NCI-H510A treated with DMSO at 0.1 percent for 48 hours (cell line): ENCODE data around the gene PFKFB2.

Source experiments
- DNase-seq: peaks from one replicate; lab custom pipeline; 2025; lab: John Stamatoyannopoulos, UW

PFKFB2 gene

GRCh38 chr1:207021876-207022596 lies 31.0 kb upstream of the PFKFB2 start:
- DNase-seq = no peak

DNA sequence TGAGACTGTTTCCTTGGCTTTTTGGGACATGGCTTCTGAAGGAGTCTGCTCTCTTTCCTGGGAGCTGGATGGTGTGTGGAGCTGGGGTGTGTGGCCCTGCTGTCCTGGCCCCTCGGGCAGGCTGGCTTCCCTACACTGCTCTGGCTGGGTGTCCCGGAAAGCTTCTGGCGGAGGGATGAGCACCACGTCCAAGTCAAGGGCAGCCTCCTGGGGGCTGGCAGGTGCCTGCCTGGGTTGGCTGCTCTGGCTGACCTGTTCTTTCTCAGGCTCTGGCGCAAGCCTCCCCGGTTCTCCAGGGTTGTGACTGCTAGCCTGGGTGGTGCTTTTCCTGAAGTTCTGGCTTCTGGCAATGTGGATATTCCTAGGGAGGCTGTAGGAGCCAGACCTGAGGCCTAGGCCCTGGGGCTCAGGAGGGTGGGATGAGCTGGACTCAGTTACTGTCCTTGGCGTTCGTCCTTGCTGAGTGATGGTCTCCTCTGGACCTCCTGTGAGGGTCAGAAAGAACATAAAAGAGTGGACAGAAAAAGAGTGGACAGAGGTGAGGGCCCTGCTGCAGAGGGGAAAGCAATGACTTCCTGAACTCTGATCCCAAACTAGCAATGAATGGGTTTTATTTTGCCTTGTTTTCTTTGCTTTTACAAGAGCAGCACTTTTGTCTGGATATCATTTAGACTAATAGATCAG lies 29.9 kb upstream of the PFKFB2 start:
- no peak for DNase-seq

DNA sequence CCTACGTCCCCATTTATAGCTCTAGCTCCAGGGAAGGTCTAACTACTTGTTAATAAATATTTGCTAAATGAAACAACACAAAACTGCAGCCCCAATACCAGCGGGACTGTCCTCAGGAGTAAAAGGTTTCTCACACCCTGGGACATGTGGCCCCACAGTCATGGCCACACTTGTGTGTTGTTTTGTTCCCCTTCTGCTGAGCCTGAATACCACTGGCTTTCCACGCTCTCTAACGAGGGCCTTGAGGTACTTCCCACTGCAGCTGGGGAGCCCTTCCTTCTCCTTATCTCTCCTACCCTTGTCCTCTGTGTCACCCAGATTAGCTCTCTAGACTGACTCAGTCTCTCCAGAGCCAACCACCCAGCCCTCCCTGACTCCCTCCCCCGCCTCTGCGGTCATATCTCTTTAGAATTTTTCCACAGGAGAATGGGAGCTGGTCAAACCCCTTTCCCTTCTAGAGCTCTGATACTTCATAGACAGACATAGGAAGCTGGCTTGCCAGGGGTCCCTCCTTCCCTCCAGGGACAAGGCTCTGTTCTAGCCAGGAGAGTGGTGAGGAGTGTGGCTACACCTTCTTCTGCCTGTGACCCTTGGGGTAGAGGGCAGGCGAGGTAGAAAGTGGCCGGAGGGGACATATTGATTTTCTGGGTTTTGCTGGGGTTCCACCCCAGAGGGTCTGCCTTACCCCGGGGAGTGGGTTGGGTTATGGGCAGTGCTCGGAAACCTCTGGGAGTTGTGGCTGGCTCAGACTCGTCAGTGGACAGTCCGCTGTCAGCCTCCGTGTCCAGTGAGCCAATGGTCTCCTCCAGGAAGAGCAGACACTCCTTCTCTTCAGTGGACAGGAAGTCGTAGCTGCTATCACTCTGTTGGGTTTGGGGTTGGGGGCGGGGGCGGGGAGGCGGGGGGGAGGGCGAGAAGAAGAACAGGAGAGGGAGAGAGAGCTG lies 28.6 kb upstream of the PFKFB2 start:
- DNase-seq = no peak

- DNase-seq = no peak
Measured at GRCh38 chr1:207025146-207025880, 27.8 kb upstream of the PFKFB2 start.

DNA sequence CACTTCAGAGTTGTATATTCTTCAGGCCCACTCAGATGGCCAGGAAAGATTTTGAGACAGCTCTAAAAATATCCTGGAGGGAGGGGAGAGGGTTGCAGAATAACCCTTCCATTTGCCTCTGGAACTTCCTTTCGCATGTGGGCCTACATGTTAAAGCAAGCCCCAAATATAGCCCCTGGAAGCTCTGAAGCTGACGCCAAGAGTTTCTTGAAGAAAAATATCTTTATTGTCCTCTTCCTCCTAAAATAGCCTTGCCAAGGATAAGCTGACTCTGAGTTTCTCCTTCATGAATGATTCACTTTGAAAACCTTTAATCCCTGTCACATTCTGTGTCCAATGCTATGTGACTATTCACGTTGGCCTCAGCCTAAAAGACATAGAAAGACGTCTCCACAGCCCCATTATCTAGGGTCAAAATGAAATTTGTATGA lies 27.0 kb upstream of the PFKFB2 start:
- no peak for DNase-seq

DNA sequence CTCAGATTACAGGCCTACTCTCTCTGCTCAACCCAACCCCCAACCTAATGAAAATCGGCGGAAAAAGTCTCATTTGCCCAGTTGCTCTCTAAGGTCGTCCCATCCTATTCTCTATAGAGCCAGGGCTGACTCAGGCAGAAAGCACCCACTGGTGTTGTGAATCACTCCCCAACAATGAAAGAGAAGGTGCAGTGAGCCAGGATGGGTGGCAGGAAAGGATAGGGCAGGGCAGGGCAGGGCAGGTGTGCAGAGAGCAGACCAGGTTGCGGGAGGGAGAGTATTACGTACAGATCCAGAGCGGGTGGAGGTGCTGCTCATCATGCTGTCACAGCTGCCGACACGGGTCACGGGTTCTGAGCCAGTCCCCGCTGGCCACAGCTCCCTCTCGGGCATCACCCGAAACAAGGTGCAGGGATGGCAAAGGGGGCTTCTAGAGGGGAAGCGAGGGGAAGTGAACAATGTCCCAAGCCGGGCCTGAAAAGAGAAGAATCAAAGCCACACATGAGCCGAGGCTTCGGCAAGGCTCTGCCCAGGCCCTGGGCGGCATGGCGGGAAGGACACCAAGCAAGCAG lies 25.8 kb upstream of the PFKFB2 start:
- no peak for DNase-seq

- DNase-seq = no peak
Measured at GRCh38 chr1:207027921-207028320, 25.2 kb upstream of the PFKFB2 start.

- DNase-seq = no peak
Measured at GRCh38 chr1:207028884-207029650, 24.0 kb upstream of the PFKFB2 start.

- DNase-seq = no peak
Measured at GRCh38 chr1:207029701-207030521, 23.2 kb upstream of the PFKFB2 start.

GRCh38 chr1:207030522-207031009 lies 22.5 kb upstream of the PFKFB2 start:
- no peak for DNase-seq

- no peak for DNase-seq
Measured at GRCh38 chr1:207031016-207031415, 22.1 kb upstream of the PFKFB2 start.

DNA sequence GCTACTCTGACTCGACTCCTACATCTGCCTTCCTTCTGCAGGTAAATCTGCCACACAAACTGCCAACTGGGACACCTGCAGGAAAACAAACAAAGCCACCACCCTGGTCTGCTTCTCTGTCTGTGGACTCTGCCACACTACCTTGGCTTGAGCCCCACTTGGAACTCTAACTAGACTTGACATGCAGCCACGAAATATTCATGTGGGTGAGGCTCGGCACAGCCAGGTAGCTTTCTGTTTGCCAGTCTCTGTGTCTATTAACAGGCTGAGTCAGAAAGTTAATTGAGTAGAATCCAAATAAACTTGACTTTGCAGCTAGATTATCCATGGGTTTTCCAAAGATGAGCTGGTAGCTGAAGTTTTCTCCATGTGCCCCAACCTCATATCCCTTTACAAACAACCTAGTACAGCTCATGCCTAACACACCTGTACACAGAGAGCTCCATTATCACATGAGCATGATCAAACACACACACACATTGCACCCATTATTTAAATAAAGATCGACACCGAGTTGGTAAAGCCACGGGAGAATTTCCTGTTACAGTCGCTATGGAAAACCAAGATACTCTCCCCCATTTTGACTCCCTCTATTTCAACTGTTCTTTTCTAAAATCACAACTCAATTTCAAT lies 21.3 kb upstream of the PFKFB2 start:
- DNase-seq = peak; percentile 62

- DNase-seq = peak; percentile 96
Measured at GRCh38 chr1:207032528-207033017, 20.5 kb upstream of the PFKFB2 start, which contains the start of gene C1orf116. TSS of gene C1orf116 (minus strand) at chr1:207032756. CDS start at chr1:207027598, 5,158 bp downstream.

GRCh38 chr1:207033302-207033701 lies 19.8 kb upstream of the PFKFB2 start:
- DNase-seq = no peak

DNA sequence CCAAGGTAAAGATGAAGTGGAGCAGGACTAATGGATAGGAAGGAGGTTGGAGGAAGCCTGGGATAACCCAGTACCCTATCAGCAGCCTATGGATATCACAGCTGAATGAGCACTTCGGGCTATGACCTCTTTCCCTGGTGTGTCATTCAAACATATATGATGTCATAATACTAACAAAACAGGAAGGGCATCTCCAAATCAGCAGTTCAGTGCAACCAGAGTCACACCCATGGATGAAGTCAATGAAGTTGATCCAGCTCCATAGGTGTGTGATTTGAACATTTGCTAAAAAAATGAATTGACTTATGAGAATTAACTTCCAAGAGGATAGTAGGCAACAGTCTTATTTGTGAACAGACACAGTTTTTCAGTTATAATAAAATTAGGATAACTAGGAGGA lies 18.9 kb upstream of the PFKFB2 start:
- no peak for DNase-seq

- DNase-seq = no peak
Measured at GRCh38 chr1:207034998-207035397, 18.1 kb upstream of the PFKFB2 start.

GRCh38 chr1:207035877-207036551 lies 17.1 kb upstream of the PFKFB2 start:
- no peak for DNase-seq

DNA sequence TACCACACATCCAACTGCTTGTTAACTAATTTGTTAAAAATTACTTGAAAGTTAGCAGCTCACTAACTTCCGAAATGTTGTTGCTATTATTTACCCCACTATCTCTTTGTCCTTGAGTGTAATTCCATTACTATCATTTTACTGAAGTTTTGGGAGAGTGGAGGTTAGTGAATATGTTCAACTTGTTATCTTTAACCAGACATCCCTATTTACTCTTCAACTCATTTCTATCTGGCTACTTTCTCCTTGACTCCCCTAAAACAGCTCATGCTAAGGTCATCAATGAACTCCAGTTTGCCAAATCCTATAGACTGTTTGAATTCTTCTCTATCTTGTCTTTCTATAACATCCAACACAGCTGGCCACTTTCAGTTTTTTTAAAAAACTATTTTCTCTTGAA lies 16.2 kb upstream of the PFKFB2 start:
- DNase-seq = no peak
